Islet of Langerhans (tissue), 1 donor: Measurements from ENCODE around the gene NDE1.

Experiments used
- FAIRE-seq: peaks from one replicate; lab custom pipeline; 2011; peaks lifted over from hg19 to GRCh38; lab: Jason Lieb, UNC

The NDE1 gene

GRCh38 chr16:15770107-15770506 is 120.1 kb downstream of the NDE1 start:
- FAIRE-seq, result no peak

- no peak for FAIRE-seq
Measured at GRCh38 chr16:15770512-15770911, 120.5 kb downstream of the NDE1 start.

- FAIRE-seq, result no peak
Measured at GRCh38 chr16:15771694-15772093, 121.6 kb downstream of the NDE1 start.

- no peak for FAIRE-seq
Measured at GRCh38 chr16:15772579-15773293, 122.7 kb downstream of the NDE1 start.

- FAIRE-seq, result no peak
Measured at GRCh38 chr16:15773968-15774367, 123.9 kb downstream of the NDE1 start.

GRCh38 chr16:15775209-15775608 is 125.2 kb downstream of the NDE1 start:
- FAIRE-seq, result no peak

GRCh38 chr16:15775663-15776304 is 125.7 kb downstream of the NDE1 start:
- no peak for FAIRE-seq
